GM12864 (cell line): ENCODE data around the gene KIAA0825.

Experiments
- DNase-seq: peaks from one replicate; pipeline ENCODE4 v3.0.0-alpha.2; 2011; ENCODE audit warnings: low read depth
- H3K4me3 ChIP-seq: 2 replicates; pipeline ENCODE4 v1.5.1; 2011; ENCODE audit warnings: mild to moderate bottlenecking, low read depth, low read length, control low read depth
- TF ChIP-seq, protein P1 (sequence below): IDR thresholded peaks from 2 replicates; pipeline ENCODE4 v1.5.1; 2011; ENCODE audit warnings: low read depth, mild to moderate bottlenecking, moderate library complexity, low read length, control low read depth, inconsistent platforms; ENCODE audit errors: missing control alignments

Gene KIAA0825

DNA sequence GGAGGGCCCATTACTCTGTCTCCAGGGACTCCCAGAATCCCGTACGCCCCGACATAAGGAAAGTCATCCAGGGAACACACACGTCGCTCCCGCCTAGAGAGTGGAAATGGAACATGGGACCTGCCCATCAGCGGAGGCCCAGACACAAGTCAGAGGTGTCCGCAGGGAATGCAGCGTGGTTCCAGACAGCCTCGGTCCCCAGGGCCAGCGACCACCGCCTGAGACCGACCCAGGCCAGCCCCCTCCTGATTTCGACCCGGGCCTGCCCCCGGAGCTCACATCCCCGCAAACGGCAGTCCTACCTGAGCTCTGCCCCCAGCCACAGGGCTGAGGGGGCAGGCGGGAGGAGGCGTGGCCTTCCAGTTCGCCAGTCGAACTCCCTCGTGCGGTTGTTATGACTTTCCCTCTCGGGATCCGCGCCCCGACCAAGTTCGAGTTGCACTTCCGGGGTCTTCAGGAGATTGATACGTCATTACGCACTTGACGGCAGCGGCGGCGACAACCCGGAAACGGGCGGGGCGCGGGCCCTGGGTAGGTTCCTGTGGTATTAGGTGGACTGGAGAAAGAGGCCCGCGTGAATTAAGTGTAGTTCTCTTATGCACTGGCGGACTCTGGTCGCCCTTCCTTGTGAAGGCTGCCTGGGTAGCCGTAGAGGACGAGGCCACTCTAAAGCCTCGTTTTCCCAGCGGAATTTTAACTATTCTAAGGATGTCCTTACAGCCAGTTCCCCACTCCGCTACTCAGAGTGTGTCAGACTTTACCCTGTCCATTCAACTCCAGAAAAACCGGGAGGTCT is 507.0 kb downstream of the KIAA0825 start:
- H3K4me3 ChIP-seq = peak overlapping the region; percentile 85
- TF ChIP-seq, protein P1, sequence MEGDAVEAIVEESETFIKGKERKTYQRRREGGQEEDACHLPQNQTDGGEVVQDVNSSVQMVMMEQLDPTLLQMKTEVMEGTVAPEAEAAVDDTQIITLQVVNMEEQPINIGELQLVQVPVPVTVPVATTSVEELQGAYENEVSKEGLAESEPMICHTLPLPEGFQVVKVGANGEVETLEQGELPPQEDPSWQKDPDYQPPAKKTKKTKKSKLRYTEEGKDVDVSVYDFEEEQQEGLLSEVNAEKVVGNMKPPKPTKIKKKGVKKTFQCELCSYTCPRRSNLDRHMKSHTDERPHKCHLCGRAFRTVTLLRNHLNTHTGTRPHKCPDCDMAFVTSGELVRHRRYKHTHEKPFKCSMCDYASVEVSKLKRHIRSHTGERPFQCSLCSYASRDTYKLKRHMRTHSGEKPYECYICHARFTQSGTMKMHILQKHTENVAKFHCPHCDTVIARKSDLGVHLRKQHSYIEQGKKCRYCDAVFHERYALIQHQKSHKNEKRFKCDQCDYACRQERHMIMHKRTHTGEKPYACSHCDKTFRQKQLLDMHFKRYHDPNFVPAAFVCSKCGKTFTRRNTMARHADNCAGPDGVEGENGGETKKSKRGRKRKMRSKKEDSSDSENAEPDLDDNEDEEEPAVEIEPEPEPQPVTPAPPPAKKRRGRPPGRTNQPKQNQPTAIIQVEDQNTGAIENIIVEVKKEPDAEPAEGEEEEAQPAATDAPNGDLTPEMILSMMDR = no peak
- peak; percentile 89 for DNase-seq

DNA sequence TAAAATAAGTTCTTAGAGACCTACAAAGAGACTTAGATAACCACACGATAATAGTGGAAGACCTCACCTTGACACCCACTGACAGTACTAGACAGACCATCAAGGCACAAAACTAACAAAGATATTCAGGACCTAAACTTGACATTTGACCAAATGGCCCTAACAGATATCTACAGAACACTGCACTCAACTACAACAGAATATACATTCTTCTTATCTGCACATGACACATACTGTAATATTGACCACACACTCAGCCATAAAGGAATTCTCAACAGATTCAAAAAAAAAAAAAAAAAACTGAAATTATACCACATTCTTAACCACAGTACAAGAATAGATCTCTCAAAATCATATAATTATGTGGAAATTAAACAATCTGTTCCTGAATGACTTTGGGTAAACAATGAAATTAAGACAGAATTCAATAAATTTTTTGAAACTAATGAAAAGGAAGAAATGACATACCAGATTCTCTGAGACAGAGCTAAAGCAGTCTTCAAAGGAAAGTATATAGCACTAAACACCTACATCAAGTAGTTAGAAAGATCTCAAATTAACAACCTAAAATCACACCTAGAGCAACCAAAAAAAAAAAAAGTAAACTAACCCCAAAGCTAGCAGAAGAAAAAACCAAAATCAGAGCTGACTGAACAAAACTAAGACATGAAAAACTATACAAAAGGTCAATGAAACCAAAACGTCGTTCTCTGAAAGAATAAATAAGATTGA is 514.7 kb downstream of the KIAA0825 start:
- TF ChIP-seq, protein P1 = no peak

More for the DNA sequence above, 514.7 kb downstream of the KIAA0825 start:
- DNase-seq = no peak
- no peak overlapping the region for H3K4me3 ChIP-seq
